Measurements from ENCODE around the gene CMSS1.

The CMSS1 gene

DNA sequence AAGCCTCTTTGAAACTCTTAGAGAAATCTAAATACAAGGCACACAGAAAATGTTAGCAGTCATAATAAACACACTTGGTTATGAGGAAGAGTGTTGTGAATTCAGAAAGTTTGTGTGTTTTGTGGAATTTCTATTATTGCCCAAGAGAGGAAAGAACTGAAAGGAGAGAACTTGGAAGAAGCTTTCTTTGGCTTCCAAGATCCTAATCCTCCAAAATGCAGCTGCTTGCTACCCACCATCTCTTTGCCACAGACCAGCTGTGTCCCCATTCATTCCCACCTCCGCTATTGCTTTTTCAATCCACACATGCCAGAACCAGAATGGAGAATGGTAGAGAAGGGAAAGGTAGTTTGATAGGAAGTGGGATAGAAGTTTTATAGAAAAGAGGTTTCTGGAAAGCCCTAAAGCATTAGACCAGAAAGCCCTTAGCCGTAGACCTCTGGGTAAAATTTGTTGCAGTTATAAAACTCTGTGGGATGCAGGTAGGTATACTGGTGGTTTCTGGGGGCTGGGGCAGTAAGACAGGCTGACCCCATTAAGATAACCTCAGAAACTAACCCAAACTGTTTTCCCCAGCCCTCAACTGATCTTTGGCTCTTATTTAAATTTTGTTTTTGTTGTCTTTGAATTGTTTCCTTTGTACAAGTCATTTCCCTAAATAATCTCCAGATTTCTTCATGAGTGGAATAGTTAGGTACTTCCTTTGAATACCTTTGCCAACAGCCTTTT, 188.2 kb downstream of the CMSS1 start:
- no peaks in the 10 kb centered on the region for H3K36me3 ChIP-seq (ENCODE audit: control insufficient read depth in 2 of 2, insufficient read depth in 1 of 2, low read length in 2 of 2)
- ChIA-PET POLR2A (no interaction called here), CTCF (no interaction called here)
- TF ChIP-seq ZNF623 (tag by site-specific recombination; IDR thresholded peaks at IDR 0.05) = no peak
- TF ChIP-seq PRDM1 (tag by site-specific recombination; IDR thresholded peaks at IDR 0.05) = 0 out of 2 replicates have a peak, but pooled peaks have one; percentile 11
- TF ChIP-seq, protein P1, sequence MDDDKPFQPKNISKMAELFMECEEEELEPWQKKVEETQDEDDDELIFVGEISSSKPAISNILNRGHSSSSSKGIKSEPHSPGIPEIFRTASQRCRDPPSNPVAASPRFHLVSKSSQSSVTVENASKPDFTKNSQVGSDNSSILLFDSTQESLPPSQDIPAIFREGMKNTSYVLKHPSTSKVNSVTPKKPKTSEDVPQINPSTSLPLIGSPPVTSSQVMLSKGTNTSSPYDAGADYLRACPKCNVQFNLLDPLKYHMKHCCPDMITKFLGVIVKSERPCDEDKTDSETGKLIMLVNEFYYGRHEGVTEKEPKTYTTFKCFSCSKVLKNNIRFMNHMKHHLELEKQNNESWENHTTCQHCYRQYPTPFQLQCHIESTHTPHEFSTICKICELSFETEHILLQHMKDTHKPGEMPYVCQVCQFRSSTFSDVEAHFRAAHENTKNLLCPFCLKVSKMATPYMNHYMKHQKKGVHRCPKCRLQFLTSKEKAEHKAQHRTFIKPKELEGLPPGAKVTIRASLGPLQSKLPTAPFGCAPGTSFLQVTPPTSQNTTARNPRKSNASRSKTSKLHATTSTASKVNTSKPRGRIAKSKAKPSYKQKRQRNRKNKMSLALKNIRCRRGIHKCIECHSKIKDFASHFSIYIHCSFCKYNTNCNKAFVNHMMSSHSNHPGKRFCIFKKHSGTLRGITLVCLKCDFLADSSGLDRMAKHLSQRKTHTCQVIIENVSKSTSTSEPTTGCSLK (tag by site-specific recombination; IDR thresholded peaks at IDR 0.05) = no peak
- no peak overlapping the region for H3K4me3 ChIP-seq (ENCODE audit: low read depth, low read length)
- no peak overlapping the region for H3K27ac ChIP-seq (ENCODE audit: extremely low read depth, low read depth, low read length)
- peaks cover 3% of the 10 kb centered on the region for H3K4me1 ChIP-seq (ENCODE audit: control insufficient read depth, insufficient read depth, low read length)
- no peaks in the 10 kb centered on the region for H3K9me3 ChIP-seq (ENCODE audit: control insufficient read depth, insufficient read depth, low read depth, low read length)

DNA sequence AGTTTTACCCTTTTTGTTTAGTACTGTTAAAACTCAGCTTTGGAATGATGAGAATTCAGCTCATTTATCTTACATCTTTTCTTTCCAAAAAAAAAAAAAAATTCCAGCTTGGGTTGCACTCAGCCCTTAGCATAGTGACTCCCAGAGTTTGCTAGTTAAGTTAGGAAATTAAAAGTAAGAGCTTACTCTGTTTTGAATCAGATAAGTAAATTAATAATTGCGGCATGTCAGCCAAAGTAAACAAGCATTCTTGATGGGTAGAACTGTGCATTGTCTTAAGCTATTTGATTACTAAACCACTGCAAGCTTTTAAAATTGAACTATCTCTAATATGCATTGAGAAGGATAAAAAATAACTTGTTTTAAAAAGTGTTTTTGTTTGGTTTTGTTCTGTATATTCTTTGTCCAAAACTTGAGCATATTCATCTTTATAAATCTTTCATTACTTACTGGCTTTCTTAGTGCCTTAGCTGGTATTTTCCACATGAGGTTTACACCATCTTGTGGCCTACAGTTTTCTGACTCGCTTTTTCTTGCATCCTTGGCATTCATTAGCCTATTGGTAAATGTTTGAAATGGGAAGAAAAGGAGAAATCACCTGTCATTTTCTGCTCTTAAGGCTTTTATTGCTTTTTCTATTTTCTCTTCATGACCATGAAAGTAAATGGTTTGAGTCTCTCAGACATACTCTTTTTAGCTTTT, 189.1 kb downstream of the CMSS1 start:
- Histone ChIP-seq H3K9me3 (ENCODE audit: control insufficient read depth, insufficient read depth, low read depth, low read length) (no peaks in the 10 kb centered on the region), H3K36me3 (ENCODE audit: control insufficient read depth in 2 of 2, insufficient read depth in 1 of 2, low read length in 2 of 2) (no peaks in the 10 kb centered on the region), H3K4me1 (ENCODE audit: control insufficient read depth, insufficient read depth, low read length) (peaks cover 3% of the 10 kb centered on the region), H3K4me3 (ENCODE audit: low read depth, low read length) (no peak overlapping the region), H3K27ac (ENCODE audit: extremely low read depth, low read depth, low read length) (no peak overlapping the region)
- ChIA-PET CTCF (interaction anchor here (0.6 to 0.8 kb wide), 4 partner anchors 51 to 258 kb away, joined by 3 to 7 read pairs (median 5); no protein-coding TSS in a partner anchor), POLR2A (no interaction called here)
- TF ChIP-seq ZNF654 (tag by site-specific recombination; IDR thresholded peaks at IDR 0.05; ENCODE audit: low read depth) (peak; percentile 7; the same call in 1 of the 2 replicates), ZNF621 (tag by site-specific recombination; IDR thresholded peaks at IDR 0.05) (no peak), ZEB2 (tag by site-specific recombination; IDR thresholded peaks at IDR 0.05) (0 out of 2 replicates have a peak, but pooled peaks have one; percentile 20), ZNF426 (tag by site-specific recombination; IDR thresholded peaks at IDR 0.05) (no peak), SP7 (tag by site-specific recombination; IDR thresholded peaks at IDR 0.05) (no peak), YY2 (tag by site-specific recombination; IDR thresholded peaks at IDR 0.05) (no peak), ZNF626 (tag by site-specific recombination; IDR thresholded peaks at IDR 0.05) (no peak), ZNF146 (tag by site-specific recombination; IDR thresholded peaks at IDR 0.05) (no peak), TRIM28 (IDR thresholded peaks at IDR 0.05; ENCODE audit: borderline replicate concordance, low read length) (no peak), ZNF311 (tag by site-specific recombination; IDR thresholded peaks at IDR 0.05; ENCODE audit: borderline replicate concordance) (no peak)
- TF ChIP-seq, protein P2, sequence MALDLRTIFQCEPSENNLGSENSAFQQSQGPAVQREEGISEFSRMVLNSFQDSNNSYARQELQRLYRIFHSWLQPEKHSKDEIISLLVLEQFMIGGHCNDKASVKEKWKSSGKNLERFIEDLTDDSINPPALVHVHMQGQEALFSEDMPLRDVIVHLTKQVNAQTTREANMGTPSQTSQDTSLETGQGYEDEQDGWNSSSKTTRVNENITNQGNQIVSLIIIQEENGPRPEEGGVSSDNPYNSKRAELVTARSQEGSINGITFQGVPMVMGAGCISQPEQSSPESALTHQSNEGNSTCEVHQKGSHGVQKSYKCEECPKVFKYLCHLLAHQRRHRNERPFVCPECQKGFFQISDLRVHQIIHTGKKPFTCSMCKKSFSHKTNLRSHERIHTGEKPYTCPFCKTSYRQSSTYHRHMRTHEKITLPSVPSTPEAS (tag by site-specific recombination; IDR thresholded peaks at IDR 0.05) = no peak
- TF ChIP-seq, protein P3, sequence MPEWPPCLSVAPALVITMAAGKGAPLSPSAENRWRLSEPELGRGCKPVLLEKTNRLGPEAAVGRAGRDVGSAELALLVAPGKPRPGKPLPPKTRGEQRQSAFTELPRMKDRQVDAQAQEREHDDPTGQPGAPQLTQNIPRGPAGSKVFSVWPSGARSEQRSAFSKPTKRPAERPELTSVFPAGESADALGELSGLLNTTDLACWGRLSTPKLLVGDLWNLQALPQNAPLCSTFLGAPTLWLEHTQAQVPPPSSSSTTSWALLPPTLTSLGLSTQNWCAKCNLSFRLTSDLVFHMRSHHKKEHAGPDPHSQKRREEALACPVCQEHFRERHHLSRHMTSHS (tag by site-specific recombination; IDR thresholded peaks at IDR 0.05) = no peak
- TF ChIP-seq, protein P4, sequence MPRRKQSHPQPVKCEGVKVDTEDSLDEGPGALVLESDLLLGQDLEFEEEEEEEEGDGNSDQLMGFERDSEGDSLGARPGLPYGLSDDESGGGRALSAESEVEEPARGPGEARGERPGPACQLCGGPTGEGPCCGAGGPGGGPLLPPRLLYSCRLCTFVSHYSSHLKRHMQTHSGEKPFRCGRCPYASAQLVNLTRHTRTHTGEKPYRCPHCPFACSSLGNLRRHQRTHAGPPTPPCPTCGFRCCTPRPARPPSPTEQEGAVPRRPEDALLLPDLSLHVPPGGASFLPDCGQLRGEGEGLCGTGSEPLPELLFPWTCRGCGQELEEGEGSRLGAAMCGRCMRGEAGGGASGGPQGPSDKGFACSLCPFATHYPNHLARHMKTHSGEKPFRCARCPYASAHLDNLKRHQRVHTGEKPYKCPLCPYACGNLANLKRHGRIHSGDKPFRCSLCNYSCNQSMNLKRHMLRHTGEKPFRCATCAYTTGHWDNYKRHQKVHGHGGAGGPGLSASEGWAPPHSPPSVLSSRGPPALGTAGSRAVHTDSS (tag by site-specific recombination; IDR thresholded peaks at IDR 0.05) = no peak
